Stimulated activated CD8-positive, alpha-beta memory T cell treated with anti-CD3 and anti-CD28 coated beads, Interleukin-7, amount 100 ng/mL, for 24 hours (primary cell): ENCODE measurements around the gene TRAF2.

ENCODE experiments used
- DNase-seq: peaks from one replicate; pipeline ENCODE4 v3.0.0-alpha.2; 2020; ENCODE audit warnings: low read depth

Gene TRAF2

GRCh38 chr9:136913701-136914438, 27.6 kb downstream of the TRAF2 start:
- no peak for DNase-seq

GRCh38 chr9:136915632-136916329, 29.5 kb downstream of the TRAF2 start:
- no peak for DNase-seq

GRCh38 chr9:136916330-136917184, 30.2 kb downstream of the TRAF2 start:
- DNase-seq: no peak

DNA sequence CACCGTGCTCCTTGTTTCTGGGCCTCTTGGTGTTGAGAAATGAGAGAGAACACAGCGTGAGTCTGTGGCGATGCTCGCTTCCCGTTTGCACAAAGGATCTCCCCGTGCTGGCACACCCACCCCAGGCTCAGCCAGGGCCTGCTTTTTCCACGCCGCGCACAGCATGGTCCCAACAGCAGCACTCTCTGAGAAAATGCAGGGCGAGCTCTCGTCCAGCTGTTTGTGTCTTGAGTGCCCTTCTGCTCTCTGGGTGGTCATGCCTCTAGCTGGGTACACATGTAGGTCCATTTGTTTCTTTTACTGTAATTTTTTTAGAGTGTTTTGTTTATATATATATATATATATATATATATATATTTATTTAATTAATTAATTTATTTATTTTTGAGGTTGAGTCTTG, 31.6 kb downstream of the TRAF2 start:
- no peak for DNase-seq

DNA sequence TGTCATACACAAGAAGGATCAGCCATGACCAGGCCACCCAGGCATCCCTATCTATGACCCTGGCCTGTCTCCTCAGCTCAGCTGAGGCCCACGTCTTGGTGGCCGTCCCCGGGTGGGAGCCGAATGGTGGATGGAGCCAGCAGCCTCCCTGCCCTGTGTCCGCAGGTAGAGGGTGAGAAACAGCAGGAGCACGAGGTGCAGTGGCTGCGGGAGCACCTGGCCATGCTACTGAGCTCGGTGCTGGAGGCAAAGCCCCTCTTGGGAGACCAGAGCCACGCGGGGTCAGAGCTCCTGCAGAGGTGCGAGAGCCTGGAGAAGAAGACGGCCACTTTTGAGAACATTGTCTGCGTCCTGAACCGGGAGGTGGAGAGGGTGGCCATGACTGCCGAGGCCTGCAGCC, 33.8 kb downstream of the TRAF2 start:
- DNase-seq: no peak

GRCh38 chr9:136920734-136921231, 34.5 kb downstream of the TRAF2 start:
- DNase-seq: no peak

DNA sequence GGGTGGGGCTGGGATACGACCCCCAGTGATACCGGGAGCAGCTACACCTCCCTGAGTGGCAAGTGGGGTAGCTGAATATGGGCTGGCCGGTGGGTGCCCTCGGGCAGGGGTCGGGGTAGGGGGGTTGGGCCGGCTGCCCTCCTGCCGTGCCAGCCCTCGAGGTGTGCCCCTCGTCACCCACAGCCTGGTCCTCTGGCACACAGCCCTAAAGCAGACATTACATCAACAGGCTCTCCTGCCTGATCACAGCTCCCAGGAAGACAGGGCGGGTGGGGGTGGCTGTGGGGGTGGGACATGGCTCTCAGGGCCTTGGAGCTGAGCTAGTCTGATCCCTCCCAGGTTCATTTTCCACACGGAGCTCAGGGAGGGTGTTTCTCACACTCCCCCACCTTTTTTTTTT, 35.0 kb downstream of the TRAF2 start:
- DNase-seq: no peak

- no peak for DNase-seq
Observed at GRCh38 chr9:136921718-136922117, 35.4 kb downstream of the TRAF2 start.

DNA sequence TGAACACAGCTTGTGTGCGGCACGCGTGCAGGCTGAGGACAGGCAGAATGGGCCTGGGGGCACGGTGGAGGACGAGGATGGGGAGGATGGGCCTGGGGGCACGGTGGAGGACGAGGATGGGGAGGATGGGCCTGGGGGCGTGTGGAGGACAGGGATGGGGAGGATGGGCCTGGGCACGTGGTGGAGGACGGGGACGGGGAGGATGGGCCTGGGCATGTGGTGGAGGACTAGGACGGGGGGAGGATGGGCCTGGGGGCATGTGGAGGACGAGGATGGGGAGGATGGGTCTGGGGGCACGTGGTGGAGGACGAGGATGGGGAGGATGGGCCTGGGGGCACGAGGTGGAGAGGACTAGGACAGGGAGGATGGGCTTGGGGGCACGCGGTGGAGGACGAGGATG, 36.2 kb downstream of the TRAF2 start:
- no peak for DNase-seq

DNA sequence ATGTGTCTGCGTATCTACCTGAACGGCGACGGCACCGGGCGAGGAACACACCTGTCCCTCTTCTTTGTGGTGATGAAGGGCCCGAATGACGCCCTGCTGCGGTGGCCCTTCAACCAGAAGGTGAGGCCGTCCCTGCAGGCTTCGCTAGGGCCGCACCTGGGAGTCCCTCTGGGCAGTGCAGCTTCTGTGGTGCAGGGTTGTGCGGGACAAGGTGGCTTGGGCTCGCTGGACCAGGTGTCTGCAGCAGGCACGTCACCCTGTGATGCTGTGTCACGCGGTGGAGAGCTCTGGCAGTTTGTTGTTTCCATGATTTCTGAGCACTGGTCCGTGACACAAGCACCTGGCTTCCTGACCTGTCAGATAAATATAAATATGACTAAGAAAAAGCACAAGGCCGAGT, 37.6 kb downstream of the TRAF2 start:
- DNase-seq: no peak

- DNase-seq: no peak
Observed at GRCh38 chr9:136925414-136926153, 39.3 kb downstream of the TRAF2 start.

- no peak for DNase-seq
Observed at GRCh38 chr9:136926154-136926704, 39.9 kb downstream of the TRAF2 start.

GRCh38 chr9:136926749-136927148, 40.4 kb downstream of the TRAF2 start:
- DNase-seq: no peak

DNA sequence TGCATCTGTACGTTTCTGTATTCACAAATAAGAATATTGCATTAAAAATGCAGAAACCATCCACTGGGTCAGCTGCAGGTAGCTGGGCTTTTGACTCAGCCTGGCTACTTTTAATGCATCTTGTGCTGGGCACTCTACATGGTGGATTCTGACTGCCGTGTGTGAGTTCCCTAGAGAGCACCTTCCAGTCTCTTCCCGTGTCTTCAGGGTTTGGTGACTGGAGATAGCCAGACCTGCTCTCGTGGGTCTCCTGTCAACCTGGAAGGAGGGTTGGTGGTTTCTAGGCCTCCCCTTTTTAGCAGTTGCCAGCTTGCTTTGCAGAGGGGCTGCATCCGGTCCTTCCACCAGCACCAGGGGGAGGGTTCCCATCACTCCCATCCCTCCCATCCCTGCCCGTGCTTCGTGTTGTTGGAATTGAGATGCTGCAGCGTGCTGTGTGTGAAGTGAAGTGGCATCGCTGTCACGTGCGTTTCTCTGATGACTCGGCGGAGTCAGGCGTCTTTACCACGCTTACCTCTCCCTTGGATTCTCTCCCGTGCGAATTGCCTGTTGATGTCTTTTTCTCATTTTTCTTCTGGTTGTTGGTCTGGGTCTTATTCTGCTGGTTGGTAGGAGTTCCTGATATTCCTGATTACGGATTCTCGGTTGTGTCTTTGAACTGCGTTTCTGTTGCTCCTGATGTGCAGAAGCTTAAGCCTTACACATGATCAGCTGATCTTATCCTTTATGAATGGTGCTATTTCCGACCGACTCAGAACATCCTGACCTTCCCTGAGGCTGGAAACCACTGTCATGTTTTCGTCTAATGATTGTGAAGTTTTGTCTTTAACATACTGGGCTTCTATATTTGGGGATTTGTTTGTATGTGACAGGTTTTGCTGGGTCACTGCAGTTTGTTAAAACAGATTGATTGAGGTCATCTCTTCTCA, 41.3 kb downstream of the TRAF2 start:
- no peak for DNase-seq

DNA sequence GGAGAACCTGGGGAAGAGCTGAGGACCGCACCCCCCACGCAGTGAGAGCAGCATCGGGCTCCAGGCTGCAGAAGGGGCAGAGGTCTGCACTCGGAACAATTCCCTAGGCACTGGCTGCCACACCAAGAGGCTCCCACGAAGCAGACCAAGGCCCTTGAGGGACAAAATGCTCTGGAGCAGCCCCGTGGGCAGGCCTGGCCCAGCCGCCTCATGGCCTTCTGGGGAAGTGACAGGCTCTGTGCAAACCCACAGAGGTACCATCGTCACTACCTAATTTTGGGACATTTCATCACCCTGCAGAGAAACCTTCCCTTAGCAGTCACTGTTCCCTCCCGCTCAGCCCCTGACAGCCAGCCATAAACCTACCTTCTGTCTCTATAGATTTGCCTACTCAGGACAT, 42.3 kb downstream of the TRAF2 start:
- no peak for DNase-seq

GRCh38 chr9:136930014-136930413, 43.7 kb downstream of the TRAF2 start:
- DNase-seq: no peak

DNA sequence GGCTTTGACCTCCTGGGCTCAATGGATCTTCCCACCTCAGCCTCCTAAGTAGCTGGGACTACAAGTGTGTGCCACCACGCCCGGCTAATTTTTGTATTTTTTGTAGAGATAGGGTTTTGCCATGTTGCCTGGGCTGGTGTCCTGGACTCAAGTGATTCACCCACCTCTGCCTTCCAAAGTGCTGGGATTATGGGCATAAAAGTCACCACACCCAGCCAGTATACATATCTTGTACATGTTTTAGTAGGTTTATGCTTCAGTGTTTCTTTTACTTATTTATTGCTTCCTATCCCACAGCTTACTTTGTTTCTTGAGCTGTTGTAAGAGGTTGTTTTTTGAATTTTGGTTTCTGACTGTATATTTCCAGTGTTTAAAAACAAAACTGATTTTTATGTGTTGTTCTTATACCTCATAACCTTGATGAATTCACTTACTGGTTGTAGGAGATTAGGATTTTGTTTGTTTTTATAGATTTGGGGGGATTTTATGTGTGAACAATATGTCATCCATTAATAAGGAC, 45.4 kb downstream of the TRAF2 start:
- DNase-seq: no peak

DNA sequence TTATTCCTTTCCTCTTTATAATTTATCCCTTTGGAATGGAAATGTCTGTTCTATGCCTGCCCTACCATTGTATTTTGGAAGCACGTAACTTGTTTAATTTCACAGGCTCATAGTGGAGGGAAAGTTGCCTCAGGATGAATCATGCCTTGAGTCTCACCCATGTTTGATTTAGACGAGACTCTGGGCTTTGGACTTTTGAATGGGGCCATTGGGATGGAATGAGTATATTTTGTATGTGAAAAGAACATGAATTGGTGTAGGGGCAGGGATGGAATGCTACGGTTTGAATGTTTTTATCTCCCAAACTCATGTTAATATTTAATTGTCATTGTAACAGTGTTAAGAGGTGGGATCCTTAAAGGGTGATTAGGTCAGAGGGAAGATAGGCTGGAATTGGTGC, 48.0 kb downstream of the TRAF2 start:
- DNase-seq: no peak

DNA sequence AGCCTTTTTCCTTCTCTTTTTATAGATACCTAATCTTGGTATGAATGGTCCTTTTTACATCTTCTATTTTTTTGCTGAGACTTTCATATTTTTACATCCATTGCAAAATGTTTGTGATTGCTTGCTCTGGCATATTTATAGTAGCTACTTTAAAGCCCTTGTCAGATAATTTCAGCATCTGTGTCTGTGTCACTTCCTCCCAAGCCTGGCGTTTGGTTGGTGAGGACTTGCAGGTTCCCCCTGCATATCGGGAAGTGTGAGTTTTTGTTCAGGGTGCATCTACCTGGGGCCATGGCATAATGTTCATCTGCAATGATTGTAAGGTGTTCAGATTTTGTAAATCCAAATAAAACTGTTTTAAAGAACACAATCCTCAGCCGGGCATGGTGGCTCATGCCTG, 49.3 kb downstream of the TRAF2 start:
- DNase-seq: no peak

- DNase-seq: no peak
Observed at GRCh38 chr9:136936645-136937170, 50.4 kb downstream of the TRAF2 start.
